Measurements from ENCODE around the gene FITM1.

Gene FITM1

GRCh38 chr14:24157331-24157730, 26.9 kb downstream of the FITM1 start:
- no peak overlapping the region for H3K4me3 ChIP-seq (ENCODE audit: low read depth, low read length)
- DNase-seq (ENCODE audit: low read depth, low spot score), result no peak
- in situ Hi-C loops (cut with HindIII; ENCODE audit: low sequenced_read_pairs), result no loop called here
- no peak for TF ChIP-seq CTCF (IDR thresholded peaks at IDR 0.05; ENCODE audit: low read depth, low read length)

- no peak for TF ChIP-seq CTCF (IDR thresholded peaks at IDR 0.05; ENCODE audit: low read depth, low read length)
- no peak for DNase-seq (ENCODE audit: low read depth, low spot score)
- no peak overlapping the region for H3K4me3 ChIP-seq (ENCODE audit: low read depth, low read length)
- in situ Hi-C loops (cut with HindIII; ENCODE audit: low sequenced_read_pairs), result no loop called here
Observed at GRCh38 chr14:24159777-24160498, 29.5 kb downstream of the FITM1 start.

GRCh38 chr14:24160499-24160849, 30.0 kb downstream of the FITM1 start:
- H3K4me3 ChIP-seq (ENCODE audit: low read depth, low read length), result no peak overlapping the region
- no peak for DNase-seq (ENCODE audit: low read depth, low spot score)
- TF ChIP-seq CTCF (IDR thresholded peaks at IDR 0.05; ENCODE audit: low read depth, low read length), result no peak
- in situ Hi-C loops (cut with HindIII; ENCODE audit: low sequenced_read_pairs), result no loop called here

- DNase-seq (ENCODE audit: low read depth, low spot score), result peak; percentile 93
- H3K4me3 ChIP-seq (ENCODE audit: low read depth, low read length), result peak within 1 kb of the TSS; percentile 72
- in situ Hi-C loops (cut with HindIII; ENCODE audit: low sequenced_read_pairs), result no loop called here
- TF ChIP-seq CTCF (IDR thresholded peaks at IDR 0.05; ENCODE audit: low read depth, low read length), result peak; percentile 90
Observed at GRCh38 chr14:24160850-24161804, 30.7 kb downstream of the FITM1 start, which contains the start of gene IRF9. Gene IRF9, plus strand, starts transcription at chr14:24161265. Its CDS starts 880 bp downstream, at chr14:24162145.

- in situ Hi-C loops (cut with HindIII; ENCODE audit: low sequenced_read_pairs), result no loop called here
- DNase-seq (ENCODE audit: low read depth, low spot score), result no peak
- TF ChIP-seq CTCF (IDR thresholded peaks at IDR 0.05; ENCODE audit: low read depth, low read length), result no peak
- peak overlapping the region; percentile 72 for H3K4me3 ChIP-seq (ENCODE audit: low read depth, low read length)
Observed at GRCh38 chr14:24162093-24162492, 31.6 kb downstream of the FITM1 start.

GRCh38 chr14:24164518-24164991, 34.1 kb downstream of the FITM1 start:
- DNase-seq (ENCODE audit: low read depth, low spot score), result no peak
- no peak overlapping the region for H3K4me3 ChIP-seq (ENCODE audit: low read depth, low read length)
- no peak for TF ChIP-seq CTCF (IDR thresholded peaks at IDR 0.05; ENCODE audit: low read depth, low read length)
- in situ Hi-C loops (cut with HindIII; ENCODE audit: low sequenced_read_pairs), result no loop called here

All from astrocyte of the spinal cord (primary cell).